HL-60 (cell line): ENCODE data around the gene CBX5.

ENCODE experiments used
- CTCF ChIP-seq: IDR thresholded peaks from one replicate; pipeline ENCODE4 v1.5.1; 2011; ENCODE audit warnings: low read length, control low read depth, inconsistent platforms; ENCODE audit not compliant: insufficient read depth
- GABPA ChIP-seq: IDR thresholded peaks from 2 replicates; pipeline ENCODE4 v1.6.1; 2012; ENCODE audit warnings: low read depth
- POLR2AphosphoS5 ChIP-seq: IDR thresholded peaks from 2 replicates; pipeline ENCODE4 v1.6.1; 2012; ENCODE audit warnings: low read depth

GRCh38 chr12:54184024-54184805 lies 95.7 kb downstream of the CBX5 start:
- TF ChIP-seq POLR2AphosphoS5 (no peak), CTCF (no peak), GABPA (no peak)
